GM12892 (cell line): ENCODE results near the gene NAB2.

ENCODE experiments used
- DNase-seq: peaks from one replicate; pipeline ENCODE4 v3.0.0; 2011; ENCODE audit not compliant: insufficient read length
- FAIRE-seq: peaks from 2 replicates; lab custom pipeline; 2011; peaks lifted over from hg19 to GRCh38; lab: Jason Lieb, UNC
- POLR2A ChIP-seq: IDR thresholded peaks from 2 replicates; pipeline ENCODE4 v1.6.1; 2011; ENCODE audit warnings: low read depth, low read length, control low read depth
- POLR2AphosphoS5 ChIP-seq: IDR thresholded peaks from 2 replicates; pipeline ENCODE4 v1.6.1; 2011; ENCODE audit warnings: low read depth, low read length, control low read depth
- TAF1 ChIP-seq: IDR thresholded peaks from 2 replicates; pipeline ENCODE4 v1.6.1; 2011; ENCODE audit warnings: low read depth, mild to moderate bottlenecking, control low read depth, low read length, borderline replicate concordance

Gene NAB2

DNA sequence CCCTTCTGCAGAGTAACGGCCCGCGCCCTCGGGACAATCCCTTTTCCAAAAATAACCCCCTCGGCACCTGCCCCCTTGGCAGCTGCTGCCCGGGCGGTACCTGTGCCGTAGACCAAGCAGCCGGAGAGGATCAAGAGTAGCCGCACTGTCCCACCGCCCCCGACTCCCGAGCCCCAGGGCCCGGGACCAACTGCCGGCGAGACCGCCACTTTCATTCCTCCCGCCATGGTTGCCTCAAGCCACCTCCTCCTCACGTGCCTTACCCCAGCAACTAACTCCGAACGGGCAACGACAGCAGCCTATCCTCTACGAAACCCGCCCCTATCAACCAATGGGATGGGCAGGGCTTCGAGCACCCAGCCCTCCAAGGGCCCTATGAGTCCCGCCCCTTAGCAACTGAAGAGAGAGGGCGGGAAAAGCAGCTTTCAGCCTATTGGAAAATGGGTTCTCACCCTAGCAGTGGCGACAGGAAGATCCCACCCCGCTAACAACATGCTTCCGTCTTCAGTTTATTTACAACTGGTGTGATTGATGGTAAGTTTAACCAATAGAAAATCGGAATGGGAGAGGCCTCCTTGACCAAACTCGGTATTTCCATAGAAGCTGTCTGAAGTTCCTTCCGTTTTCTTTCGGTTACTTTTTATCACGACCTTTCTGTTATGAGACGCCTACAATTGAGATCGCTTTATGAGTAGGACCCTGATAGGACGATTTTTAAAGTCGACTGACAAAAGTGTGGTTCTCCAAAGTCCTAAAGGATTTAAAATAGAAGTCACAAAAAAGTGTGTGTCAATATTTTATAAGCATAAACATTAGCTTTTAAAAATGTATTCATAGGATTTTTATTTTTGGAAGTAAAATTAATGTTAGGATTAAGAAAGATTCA is 10.2 kb upstream of the NAB2 start, which contains the start of gene NEMP1:
Gene NEMP1, minus strand, starts transcription at position 273 of the 886 bp plus-strand sequence. Its CDS starts 46 bp downstream, at position 227.
- TF ChIP-seq POLR2A (peak; percentile 81), POLR2AphosphoS5 (peak; percentile 83), TAF1 (peak; percentile 60; the same call in 1 of the 2 replicates)
- DNase-seq, result peak; percentile 95
- peak; percentile 97 for FAIRE-seq

DNA sequence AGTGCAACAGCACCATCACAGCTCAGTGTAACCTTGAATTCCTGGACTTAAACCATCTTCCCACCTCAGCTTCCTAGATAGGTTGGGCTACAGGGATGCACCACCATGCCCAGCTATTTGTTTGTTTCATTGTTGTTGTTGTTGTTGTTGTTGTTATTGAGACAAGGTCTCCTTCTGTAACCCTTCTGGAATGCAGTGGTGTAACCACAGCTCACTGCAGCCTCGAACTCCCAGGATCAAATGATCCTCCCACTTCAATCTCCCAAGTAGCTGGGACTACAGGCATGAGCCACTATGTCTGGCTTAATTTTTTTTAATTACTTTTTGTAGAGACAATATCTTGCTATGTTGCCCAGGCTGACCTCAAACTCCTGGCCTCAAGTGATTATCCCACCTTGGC is 9.1 kb upstream of the NAB2 start:
- TF ChIP-seq TAF1, result no peak
- no peak for TF ChIP-seq POLR2A
- no peak for TF ChIP-seq POLR2AphosphoS5
- DNase-seq (no peak), FAIRE-seq (no peak)

DNA sequence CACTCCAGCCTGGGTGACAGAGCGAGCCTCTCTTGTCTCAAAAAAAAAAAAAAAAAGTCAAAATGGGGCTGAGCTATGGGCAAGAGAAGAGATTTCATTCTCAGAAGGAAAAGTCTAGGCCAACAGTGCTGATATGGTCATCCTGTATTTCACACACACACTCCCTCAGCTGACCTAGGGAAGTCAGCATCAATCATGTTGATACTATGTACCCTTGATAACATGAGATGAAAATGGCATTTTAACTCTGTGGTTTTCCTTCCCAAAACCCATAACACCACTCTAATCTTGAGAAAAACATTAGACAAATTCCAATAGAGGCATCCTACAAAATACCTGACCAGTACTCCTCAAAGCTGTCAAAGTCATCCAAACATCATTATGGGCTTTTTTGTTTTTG is 8.1 kb upstream of the NAB2 start:
- no peak for TF ChIP-seq POLR2A
- TF ChIP-seq POLR2AphosphoS5, result no peak
- no peak for TF ChIP-seq TAF1

DNA sequence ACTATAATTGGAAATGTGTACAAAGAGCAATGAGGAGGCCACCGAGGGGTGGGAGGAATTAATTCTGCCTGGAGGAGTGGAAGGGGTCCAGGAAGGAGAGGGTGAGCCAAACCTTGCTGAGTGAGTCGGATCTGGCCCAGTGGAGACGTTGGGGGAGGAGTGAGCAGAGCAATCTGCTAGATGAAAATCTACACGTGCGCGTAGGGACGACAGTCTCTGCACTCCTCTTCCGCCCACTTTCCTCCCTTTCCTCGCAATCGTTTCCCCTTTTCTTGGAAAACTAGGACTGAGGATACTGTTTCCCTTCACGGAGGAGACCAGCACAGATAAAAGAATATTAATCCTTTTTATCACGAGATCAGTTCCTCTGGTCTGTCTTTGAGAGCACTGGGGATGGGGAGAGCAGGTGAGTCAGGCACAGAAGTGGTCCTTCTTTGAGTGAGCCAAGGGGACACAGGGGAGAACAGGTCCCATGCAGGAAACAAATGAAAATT is 2.9 kb upstream of the NAB2 start:
- DNase-seq (no peak), FAIRE-seq (no peak)
- TF ChIP-seq POLR2A (no peak; the same call in 1 of the 2 replicates), POLR2AphosphoS5 (no peak), TAF1 (no peak)

More for the DNA sequence above, 8.1 kb upstream of the NAB2 start:
- DNase-seq (no peak), FAIRE-seq (no peak)

DNA sequence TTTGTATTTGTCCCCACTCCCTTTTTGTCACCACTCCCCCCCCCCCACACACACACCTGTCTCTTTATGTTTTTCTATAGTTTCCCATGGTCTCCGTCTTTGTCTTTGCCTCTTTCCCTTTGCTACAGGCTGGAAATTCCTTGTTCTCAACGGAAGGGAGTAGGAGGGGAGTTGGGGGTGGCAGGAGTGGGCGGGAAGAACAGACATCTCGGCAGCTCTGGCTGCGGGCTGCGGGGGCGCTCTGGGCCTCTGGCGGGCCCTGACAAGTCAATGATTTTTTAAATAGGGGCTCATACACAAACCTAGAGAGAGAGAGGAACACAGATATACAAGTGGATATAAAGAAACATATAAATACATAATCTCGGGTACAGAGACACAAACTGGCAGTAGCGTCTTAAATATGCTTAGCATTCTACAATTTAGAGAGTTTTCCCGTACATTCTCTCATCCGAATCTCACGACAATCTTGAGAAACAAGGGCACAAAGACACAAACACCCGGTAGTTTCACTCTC is 2.4 kb upstream of the NAB2 start:
- TF ChIP-seq POLR2A, result no peak
- TF ChIP-seq TAF1, result no peak
- no peak for TF ChIP-seq POLR2AphosphoS5
- DNase-seq, result no peak
- no peak for FAIRE-seq

DNA sequence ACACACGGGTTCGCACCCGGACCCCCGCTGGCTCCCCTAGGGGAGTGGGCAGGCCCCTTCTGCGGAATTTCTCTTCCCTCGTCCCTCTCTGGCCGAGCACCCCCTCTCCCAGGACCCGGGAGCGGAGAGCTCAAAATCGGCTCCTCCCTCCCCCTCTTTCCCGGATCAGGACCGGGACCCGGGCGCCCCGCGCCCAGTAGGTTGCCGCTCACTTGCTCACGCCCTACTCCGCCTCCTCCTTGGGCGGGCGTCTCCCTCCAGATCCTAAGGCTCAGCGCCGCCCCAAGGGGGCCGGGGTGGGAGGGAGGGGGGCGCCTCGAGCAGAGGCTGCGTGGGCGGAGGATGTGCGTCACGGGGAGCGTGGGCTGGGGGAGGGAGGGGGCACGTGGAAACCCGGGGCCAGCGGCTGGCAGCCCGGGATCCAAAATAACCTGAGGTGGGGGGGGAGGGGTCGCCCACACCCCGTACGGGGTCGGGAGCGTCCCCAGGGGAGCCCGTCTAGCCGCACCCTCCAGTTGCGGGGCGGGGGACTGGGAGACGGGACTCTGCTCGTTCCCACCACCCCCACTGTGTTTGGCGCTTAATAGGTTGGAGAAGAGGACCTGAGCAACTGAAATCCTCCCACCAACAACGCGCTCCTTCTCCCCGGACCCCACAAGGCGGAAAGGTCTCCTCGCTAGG is 1.8 kb upstream of the NAB2 start:
- DNase-seq (peak; percentile 77), FAIRE-seq (peak; percentile 71)
- peak; percentile 44; the same call in 1 of the 2 replicates for TF ChIP-seq POLR2A
- TF ChIP-seq POLR2AphosphoS5, result no peak; the same call in 1 of the 2 replicates

DNA sequence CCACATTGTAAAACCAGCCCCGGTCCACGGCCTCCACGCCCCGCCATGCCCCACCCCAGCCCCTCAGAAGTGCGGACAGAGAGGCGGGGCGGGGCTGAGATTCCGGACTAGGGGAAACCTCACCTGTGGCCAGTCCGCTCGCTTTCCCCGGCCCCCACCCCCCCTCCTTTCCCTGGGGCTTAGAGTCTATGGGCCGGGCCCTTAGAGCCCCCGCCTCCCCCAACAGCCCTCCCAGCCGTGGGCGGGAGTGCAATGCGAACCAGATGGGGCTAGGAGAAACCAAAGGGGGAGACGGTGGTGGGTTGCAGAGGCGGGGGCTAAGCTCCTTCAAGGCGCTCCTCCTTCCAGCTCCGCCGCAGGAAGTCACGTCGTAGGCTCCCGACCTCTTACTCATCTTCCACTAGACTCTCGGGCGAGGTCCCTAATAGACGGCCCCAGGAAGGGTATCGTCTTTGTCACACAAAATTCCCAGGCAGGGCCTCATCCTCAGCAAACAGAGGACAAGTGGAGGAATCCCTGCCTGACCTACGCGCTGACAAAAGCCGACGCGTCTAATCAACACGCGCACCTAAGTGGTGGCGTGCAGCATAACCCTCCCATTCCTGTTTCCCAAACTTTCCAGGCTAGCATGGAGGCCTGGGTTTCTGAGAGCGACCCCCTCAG is 1.1 kb upstream of the NAB2 start:
- DNase-seq (peak; percentile 79), FAIRE-seq (peak; percentile 86)
- TF ChIP-seq POLR2AphosphoS5, result no peak; the same call in 1 of the 2 replicates
- peak; percentile 4 for TF ChIP-seq POLR2A
- TF ChIP-seq TAF1, result no peak

DNA sequence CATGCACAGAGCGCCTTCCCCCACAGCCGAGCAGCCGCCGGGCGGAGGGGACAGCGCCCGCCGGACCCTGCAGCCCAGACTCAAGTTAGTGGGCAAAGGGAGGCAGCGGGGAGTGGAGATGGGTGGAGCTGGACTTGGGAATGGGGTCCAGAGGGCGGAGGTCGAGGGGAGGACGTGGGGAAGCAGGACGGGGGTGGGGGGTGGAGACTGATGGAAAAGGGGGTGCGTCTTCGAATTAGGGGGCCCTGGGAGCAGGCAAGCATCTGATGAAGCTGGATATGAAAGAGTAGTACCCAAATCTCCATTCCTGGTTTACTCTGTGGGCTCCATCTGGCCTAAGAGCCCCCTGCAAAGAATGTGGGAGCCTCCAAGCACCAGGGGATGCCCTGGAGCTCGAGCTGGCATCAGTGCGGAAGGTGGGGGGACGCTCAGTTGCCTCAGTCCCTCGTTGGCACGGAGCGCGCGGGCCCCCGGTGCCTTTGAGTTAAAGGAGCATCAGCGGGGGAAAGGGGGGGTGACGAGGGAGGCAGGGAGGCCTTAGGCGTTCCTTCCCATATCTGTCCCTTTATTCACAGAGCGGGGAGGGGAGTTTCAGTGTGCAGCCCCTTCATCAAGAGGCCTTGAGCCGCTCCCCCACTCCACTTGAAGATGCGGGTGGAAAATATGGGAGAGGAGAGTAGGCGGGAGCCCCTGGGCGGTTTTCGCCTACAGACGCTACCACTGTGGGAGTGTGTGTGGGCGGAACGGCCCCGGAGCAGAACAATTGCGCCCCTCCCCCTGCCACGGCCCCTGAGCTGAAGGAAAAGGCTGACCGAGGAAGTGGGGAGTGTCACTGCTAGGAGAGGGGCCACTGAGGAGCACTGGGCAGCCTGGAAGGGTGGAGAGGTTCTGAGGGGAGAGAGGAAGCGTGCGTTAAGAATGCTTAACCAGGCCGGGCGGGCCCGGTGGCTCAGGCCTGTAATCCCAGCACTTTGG is 644 bp downstream of the NAB2 start:
- FAIRE-seq, result peak; percentile 58
- TF ChIP-seq POLR2A (no peak), TAF1 (no peak), POLR2AphosphoS5 (no peak)
- DNase-seq, result no peak

DNA sequence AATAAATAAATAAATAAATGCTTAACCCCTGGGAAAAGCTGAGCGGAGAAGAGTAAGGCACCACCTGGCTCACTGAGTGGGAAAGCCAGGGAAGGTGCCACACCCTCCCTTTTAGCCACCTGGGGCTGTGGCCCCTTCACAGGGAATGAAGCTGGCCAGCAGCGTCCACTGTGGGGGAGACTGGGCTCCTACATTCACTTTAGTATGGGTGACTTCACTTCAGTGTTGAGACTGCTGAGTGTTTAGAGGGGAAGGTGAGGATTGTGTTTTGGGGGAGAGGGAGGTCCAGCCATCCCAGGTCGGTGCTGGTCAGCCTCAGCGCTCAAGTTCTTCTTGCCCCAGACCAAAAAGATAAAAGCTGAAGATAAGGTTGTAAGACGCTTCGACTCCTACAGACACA is 1.6 kb downstream of the NAB2 start:
- TF ChIP-seq POLR2AphosphoS5, result no peak
- TF ChIP-seq TAF1, result no peak
- TF ChIP-seq POLR2A, result no peak
- FAIRE-seq, result no peak
- no peak for DNase-seq
